HG03095 (cell line): Measurements from ENCODE around the gene PDP2.

Source experiments
- ATAC-seq: cut with Tn5 transposase; IDR thresholded peaks from one replicate; pipeline ENCODE4 v1.9.1; 2021; ENCODE audit warnings: moderate library complexity; ENCODE audit not compliant: unreplicated experiment

Gene PDP2, protein sequence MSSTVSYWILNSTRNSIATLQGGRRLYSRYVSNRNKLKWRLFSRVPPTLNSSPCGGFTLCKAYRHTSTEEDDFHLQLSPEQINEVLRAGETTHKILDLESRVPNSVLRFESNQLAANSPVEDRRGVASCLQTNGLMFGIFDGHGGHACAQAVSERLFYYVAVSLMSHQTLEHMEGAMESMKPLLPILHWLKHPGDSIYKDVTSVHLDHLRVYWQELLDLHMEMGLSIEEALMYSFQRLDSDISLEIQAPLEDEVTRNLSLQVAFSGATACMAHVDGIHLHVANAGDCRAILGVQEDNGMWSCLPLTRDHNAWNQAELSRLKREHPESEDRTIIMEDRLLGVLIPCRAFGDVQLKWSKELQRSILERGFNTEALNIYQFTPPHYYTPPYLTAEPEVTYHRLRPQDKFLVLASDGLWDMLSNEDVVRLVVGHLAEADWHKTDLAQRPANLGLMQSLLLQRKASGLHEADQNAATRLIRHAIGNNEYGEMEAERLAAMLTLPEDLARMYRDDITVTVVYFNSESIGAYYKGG

DNA sequence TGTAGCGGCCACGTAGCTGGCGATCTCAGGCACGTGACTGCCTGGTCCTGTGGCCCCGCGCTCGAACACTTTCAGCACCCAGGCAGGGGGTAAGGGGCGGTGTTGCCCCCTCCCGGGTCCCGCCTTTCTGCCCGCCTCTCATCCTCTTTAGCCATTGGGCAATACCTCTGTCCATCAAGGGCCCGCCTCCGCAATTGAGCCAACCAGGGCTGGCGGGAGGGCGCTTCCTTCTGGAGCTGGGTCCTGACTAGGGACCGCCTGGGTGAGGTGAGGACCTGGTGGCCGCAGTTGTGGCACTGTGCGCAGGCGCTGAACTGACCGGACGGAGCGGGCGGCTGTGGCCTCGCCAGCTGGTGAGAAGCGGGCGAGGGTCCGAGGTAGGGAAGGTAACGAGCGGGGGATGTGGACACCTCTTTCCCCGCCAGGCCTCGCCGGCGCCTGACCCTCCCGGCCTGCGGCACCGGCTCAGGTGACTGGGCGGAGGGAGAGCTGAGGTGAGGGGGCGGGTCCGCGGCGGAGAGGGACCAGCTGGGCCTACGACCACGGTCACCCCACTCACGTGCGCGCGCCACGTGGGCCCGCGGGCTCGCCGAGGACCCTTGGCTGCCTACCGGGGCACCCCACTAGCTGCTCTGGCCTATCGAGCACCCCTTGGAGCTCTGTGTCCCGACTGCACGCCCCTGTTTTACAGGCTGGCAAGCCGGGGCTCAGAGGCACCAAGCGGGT is at the start of gene PDP2:
Gene PDP2, plus strand, starts transcription at position 228 of the 726 bp plus-strand sequence. CDS start 3,770 bp downstream, outside the sequence.
- ATAC-seq = peak; percentile 95

GRCh38 chr16:66832190-66832589 is 48.1 kb upstream of the PDP2 start:
- no peak for ATAC-seq

DNA sequence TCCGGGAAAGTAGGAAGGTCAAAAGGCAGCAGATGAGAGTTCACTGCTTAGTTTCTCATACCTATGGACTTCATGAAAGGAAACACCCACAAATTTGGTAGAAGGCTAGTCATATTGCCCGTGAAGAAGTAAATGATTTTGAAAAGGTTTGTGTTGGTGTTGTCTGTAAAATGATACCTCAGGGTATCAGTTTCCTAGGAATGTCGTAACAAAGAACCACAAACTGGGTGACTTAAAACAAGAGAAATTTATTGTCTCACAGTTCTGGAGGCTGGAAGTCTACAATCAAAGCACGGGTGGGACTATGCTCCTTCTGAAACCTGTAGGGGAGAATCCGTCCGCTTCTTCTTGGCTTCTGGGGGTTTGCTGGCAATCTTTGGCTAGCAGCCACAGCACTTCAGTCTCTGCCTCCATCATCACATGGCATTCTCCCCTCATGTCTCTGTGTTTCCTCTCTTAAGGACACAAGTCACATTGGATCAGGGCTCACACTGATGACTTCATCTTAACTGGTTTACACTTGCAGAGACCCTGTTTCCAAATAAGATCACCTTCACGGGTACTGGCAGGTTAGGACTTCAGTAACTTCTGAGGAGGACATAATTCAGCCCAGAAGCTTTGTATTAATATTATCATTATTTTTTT is 47.5 kb upstream of the PDP2 start:
- ATAC-seq = no peak

DNA sequence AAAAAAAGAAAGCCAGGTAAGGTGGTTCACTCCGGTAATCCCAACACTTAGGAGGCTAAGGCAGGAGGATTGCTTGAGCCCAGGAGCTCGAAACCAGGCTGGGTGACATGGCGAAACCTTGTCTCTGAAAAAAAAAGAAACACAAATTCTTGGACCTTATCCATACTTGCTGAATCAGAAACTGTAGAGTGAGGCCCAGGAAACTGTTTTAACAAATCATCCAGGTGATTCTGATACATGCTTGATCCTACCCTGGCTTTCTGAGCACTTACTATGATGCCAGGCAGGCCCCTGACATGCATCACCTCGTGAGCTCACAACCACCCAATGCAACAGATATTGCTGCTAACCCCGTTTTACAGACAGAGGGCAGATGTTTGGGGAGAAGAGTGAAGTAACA is 45.6 kb upstream of the PDP2 start:
- no peak for ATAC-seq

GRCh38 chr16:66840883-66841282 is 39.4 kb upstream of the PDP2 start:
- ATAC-seq = no peak

- ATAC-seq = no peak
Measured at GRCh38 chr16:66841366-66841765, 38.9 kb upstream of the PDP2 start.

DNA sequence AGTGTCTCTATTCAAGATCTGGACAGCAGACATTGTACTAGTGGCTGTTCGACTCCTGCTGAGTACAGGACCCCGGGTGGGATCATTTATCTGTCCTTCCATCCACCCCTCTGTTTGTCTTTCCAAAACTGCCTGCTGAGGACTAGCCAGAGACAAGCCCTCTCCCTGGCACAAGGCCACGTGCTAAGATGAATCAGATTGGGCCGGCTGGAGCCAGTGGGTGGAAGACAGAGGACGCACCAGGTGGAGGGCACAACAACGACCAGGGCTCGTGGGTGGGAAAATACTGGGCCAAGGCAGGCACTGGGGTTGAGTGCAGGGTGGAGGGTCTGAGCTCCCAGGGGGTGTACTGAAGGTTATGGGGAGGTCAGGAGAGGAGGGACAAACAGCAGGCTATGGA is 37.5 kb upstream of the PDP2 start:
- no peak for ATAC-seq

GRCh38 chr16:66843191-66843590 is 37.1 kb upstream of the PDP2 start:
- ATAC-seq = no peak

GRCh38 chr16:66844009-66844341 is 36.3 kb upstream of the PDP2 start:
- no peak for ATAC-seq

- ATAC-seq = no peak
Measured at GRCh38 chr16:66844342-66845079, 35.8 kb upstream of the PDP2 start, which contains the start of gene CA7. CA7 (plus strand) TSS chr16:66844414; CDS start chr16:66844488, 74 bp downstream.

GRCh38 chr16:66845080-66845410 is 35.3 kb upstream of the PDP2 start:
- no peak for ATAC-seq

DNA sequence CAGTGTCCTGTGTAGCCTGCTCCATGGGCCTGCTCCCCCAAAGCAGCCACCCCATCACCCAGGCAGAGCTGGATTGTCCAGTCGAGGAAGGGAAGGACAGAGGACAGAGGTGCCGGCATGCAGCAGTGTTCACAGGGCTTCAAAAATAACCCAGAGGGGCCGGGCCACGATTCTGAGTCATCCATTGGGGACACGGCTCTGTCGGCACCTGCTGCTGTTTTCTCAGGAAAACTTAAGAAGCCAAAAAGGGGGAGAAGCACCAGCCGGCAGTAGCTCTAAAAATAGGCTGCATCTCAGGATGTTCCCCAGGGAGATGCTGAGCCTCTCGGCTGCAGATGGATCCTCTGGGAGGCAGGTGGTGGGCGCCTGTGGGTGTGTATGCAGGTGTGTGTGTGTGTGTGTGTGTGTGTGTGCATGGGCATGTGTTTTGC is 34.5 kb upstream of the PDP2 start:
- ATAC-seq = no peak

- ATAC-seq = no peak
Measured at GRCh38 chr16:66846266-66846665, 34.0 kb upstream of the PDP2 start.

- ATAC-seq = no peak
Measured at GRCh38 chr16:66846831-66847230, 33.5 kb upstream of the PDP2 start.

DNA sequence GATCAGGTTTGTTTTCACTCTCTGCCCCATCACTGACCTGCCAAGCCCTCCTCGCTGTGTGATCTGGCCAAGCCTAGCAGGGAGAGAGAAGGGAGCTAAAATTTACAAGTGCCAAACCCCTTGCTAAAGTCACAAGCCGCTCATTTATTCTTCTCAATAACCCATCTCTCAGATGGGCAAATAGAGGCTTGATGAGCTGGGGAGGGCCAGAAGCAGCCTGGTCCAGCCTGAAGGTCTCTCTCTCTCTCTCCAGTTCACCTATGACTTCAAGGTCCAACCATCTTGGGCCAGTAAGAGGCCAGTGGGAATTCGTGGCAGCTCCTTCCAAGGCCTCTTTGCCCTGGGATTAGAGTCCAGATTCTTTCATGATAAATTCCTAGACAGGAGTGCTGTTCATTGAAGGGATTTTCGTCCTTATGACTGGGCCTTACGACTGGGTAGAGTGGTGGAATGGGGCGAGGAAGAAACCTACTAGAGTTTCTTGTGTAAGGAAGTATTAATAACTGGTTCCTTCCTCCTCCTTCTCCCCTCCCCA is 32.7 kb upstream of the PDP2 start:
- ATAC-seq = no peak

- no peak for ATAC-seq
Measured at GRCh38 chr16:66848172-66848571, 32.1 kb upstream of the PDP2 start.

- ATAC-seq = no peak
Measured at GRCh38 chr16:66849021-66849420, 31.3 kb upstream of the PDP2 start.

DNA sequence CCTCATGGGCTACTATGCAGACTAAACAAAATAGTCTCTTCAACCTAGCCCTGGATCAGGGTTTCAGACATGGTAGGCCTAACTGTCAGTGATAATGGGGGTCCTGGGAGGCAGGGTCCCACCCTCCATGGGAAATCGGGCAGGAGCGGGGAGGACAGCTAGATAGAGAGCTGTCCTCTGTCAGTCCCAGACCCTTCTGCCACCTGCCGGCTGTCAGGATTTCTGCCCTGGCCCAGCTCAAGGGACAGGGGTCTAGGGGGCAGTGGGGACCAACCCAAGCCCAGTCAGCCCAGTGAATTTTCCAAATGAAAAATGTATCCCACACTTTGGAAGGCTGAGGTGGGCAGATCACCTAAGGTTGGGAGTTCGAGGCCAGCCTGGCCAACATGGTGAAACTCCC is 30.8 kb upstream of the PDP2 start:
- no peak for ATAC-seq

DNA sequence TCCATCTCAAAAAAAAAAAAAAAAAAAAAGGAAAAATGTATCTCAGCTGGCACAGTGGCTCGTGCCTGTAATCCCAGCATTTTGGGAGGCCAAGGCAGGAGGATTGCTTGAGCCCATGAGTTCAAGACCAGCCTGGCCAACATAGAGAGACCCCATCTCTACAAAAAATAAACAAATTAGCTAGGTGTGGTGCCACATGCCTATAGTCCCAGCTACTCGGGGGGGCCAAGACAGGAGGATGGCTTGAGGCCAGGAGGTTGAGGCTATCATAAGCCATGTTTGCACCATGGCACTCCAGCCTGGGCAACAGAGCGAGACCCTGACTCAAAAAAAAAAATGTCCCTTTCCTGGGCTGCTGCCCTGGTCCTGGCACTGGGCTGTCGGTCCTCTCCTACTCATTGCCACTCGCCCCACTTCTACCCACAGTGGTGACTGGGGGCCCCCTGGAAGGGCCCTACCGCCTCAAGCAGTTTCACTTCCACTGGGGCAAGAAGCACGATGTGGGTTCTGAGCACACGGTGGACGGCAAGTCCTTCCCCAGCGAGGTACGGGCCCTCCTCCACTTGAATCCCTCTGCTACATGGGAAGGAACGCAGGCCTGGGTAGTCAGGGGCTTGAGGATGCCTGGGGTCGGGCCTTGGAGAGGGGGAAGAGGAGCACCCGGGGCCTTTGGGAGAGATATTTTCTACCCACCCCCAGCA is 30.1 kb upstream of the PDP2 start:
- ATAC-seq = no peak
